ENCODE results near the gene COL4A2.

DNA sequence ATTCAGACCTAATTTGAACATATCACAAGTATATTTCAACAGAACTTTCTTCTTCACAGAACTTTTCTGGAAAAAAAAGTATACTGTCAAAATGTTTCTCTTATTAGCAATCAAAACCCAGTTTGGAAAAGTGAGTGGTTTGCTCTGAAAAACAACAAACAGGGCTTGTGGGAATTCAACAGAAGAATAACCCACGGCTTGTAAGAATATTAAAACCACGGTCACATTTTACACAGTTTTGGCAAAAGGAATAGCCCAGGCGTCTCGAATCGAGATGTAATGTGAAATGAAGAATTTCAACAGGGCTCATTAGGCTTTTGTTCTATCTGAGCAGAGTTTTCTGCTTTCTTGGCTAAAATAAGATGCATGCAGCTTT lies 70.7 kb downstream of the COL4A2 start:
- TF ChIP-seq GATA2 (IDR thresholded peaks at IDR 0.05; ENCODE audit: low read depth, low read length): no peak
- no peak for TF ChIP-seq GATA3 (IDR thresholded peaks at IDR 0.05; ENCODE audit: low read depth, low read length)

Data from SH-SY5Y (cell line).